GM21526 (cell line): ENCODE results near the gene EPHA4.

Experiments used
- ATAC-seq: cut with Tn5 transposase; IDR thresholded peaks from one replicate; pipeline ENCODE4 v1.9.1; 2021; ENCODE audit warnings: moderate library complexity; ENCODE audit not compliant: unreplicated experiment, low FRiP score

EPHA4 gene

GRCh38 chr2:221448057-221448843 is 123.9 kb downstream of the EPHA4 start:
- ATAC-seq = no peak

- no peak for ATAC-seq
These were observed 124.8 kb downstream of the EPHA4 start for GRCh38 chr2:221447310-221447709.

- no peak for ATAC-seq
These were observed 126.0 kb downstream of the EPHA4 start for GRCh38 chr2:221446140-221446539.

- no peak for ATAC-seq
These were observed 128.0 kb downstream of the EPHA4 start for GRCh38 chr2:221444106-221444505.

DNA sequence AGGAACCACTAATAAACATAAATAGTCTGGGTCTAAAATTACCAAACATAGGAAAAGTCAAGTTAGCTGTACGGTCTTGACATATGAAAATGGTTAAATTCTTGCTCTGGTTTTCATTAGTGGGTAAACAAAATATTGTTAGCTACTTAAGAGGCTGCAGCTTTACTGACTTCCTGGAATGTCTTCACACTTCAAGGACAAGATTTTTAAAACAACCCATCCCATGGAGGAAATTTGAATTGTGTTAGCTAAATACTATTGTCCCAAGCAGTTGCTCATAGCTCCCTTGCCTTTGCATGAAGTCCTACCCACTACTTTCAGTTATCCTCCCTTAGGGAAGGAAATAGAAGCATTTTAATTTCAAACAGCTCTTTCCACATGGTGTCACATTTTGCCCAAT is 128.5 kb downstream of the EPHA4 start:
- ATAC-seq = no peak

- ATAC-seq = no peak
These were observed 130.0 kb downstream of the EPHA4 start for GRCh38 chr2:221442128-221442527.

GRCh38 chr2:221439761-221440479 is 132.2 kb downstream of the EPHA4 start:
- ATAC-seq = no peak

DNA sequence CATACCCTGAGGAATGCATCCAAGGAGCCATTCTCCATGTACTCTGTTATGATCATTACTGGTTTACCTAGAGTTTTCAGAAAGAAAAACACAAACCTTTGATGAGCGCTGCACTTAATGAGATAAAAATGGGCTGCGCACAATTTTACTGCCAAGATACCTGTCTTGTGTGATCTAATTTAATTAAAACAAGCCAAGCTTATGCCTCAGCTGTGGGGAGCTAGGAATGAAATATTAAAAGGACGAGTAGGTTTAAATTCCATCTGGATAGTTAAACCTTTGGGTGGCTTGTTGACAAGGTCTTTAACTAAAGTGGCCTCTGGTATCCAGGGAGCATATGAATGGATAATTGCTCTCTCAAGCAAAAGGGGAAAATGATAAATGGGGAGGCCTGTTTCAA is 135.0 kb downstream of the EPHA4 start:
- ATAC-seq = no peak

- no peak for ATAC-seq
These were observed 136.9 kb downstream of the EPHA4 start for GRCh38 chr2:221435171-221435570.

GRCh38 chr2:221434142-221434541 is 138.0 kb downstream of the EPHA4 start:
- no peak for ATAC-seq

DNA sequence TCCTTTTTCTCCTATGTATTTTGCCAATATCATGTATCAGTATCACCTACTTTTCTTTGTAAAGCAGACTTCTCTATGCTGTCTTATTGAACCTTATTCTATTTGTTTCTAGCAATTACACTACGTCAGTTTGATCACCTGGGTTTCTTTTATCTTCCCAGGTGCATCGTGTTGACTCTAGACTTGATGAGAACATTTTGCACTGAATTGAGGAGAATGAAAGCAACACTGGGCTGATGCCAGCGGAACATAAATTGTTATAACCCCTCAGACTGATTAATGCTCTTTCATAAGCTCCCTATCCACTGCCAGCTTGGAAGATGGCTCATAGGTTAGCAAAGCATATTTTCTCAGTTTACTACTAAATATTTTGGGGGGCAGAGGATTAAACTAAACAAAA is 140.6 kb downstream of the EPHA4 start:
- ATAC-seq = no peak

DNA sequence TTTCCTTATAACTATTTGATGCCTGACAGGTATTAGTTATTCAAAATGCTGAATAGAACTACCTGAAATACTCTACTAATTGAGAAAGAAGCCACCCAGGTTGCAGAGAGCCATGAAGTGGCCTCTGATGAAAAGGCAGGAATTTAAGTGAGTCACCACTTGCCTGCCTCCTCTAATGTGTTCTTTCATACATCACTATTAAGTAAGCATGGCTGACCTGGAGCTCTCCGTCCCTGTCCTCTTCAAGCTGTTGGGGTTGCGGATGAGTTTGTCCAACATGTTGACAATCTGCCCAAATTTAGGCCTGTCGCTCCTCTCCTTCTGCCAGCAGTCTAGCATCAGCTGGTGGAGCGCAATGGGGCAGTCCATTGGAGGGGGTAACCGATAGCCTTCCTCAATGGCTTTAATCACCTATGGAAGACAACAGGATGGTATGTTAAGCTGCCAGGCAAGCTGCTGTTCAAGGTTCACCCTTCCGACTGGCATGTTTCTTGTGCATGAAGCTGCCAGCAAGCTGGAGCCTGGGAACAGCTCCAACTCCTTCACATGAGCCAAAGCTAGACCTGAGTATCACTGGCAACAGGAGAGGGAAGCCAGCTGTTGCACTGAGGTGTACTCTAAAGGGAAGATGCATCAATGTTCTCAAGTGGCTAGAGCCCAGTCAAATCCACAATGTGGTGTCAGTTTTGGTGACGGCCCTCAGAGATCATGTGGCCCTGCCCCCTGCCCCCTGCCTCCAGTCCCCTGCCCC is 142.2 kb downstream of the EPHA4 start:
- no peak for ATAC-seq

DNA sequence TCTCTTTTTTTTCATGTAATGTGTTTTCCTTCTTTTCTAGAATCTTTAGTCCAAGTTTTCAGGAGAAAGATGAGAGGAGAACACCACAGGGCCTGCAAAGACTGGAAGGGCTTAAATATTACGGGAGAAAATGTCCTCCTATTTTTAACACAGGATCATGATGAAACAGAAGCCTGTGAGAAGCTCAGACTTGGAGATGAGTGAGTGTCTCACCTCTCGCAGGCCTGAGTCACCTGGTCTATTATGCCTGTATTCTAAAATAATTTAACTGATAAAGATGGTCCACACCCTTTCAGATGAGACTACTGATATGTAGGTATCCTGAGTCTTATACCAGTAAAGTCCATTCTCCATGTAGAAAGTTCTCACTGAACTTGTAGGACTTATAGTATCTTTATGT is 143.2 kb downstream of the EPHA4 start:
- no peak for ATAC-seq

GRCh38 chr2:221426929-221427328 is 145.2 kb downstream of the EPHA4 start:
- ATAC-seq = no peak

DNA sequence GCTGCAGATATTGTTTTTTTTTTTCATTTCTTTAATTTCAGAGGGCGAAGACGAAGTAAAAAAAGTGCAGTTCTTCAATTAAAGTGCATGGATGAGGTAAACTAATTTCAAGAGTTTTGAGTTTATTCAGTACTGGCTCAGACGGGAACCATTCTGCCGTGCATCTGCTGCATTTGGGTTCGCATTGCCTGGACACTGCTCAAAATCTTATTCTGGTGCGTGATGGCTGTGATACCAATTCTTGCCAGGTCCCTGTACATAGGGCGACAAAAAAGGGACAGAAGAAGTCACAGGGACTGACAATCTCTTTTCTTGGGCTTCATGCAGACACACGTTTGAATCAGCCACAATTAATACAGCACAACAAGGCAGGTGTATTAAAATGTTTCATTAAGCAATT is 146.2 kb downstream of the EPHA4 start:
- ATAC-seq = no peak

- ATAC-seq = no peak
These were observed 146.8 kb downstream of the EPHA4 start for GRCh38 chr2:221425353-221425752.

DNA sequence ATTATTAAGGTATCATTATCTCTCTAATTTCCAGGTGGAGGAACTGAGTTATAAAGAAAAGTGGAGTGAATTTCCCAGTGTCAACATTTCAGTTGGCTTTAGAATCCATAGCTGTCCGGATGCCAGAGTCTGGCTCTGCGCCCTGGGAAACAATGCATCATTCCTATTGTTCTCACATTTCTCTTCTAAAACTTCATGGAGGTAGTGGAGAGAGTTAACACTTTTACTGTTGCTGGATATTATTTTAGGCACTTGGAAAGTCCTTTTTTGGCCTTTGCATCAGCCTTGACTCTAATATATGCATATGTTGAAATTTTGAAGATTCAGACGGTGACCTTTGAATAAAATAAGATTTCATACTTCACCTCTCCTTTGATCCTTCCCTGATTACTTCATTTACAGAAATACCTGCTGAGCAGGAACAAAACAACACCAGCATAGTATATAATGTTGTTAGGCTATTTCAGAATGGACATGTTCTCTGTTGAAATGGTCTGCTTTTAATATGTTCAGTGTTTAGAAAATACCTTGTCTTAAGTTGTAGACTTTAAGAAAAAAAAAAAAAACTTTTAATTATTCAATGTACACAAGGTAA is 148.8 kb downstream of the EPHA4 start:
- ATAC-seq = no peak

DNA sequence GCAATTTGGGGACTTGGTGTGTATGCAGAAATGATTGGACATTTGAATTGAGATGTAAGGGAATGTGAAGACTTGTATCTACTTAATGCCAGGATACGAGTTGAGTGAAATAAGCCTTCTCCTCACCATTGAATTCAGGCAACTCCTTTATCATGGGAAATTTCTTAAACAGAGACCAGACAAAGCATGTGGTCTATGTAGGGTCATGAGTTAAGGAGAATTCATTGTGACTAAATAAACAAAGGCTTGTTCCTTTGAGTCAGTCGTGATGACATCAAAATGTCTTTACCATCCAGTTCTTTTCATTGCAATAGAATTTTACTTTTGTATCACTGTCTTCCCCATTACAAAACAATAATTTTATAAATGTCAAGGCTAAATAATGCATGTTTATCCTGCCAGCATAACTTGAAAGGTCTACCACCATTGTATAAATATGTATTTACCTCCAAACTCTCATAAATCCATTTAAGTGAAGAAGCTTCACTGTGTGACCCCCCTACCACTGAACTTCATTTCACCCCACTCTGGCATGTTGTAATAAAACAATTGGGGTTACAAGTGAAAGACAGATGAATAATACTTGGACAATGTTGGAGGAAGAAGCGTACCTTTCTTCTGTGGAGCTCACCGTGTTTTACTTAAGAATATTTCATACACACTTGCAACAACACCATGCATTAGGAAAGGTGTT is 149.4 kb downstream of the EPHA4 start:
- no peak for ATAC-seq

- no peak for ATAC-seq
These were observed 151.9 kb downstream of the EPHA4 start for GRCh38 chr2:221420245-221420644.

- no peak for ATAC-seq
These were observed 156.3 kb downstream of the EPHA4 start for GRCh38 chr2:221415789-221416188.
